ENCODE results near the gene CLDN8. TPM values are rescaled to one million over a fixed set of nuclear protein-coding genes. Genes with fewer than 3 reads are reported as not detected.

Gene CLDN8
- total RNA-seq, 1 donor from 2014 or later, result not detected

- no peak overlapping the region for H3K9ac ChIP-seq (ENCODE audit: low read length)
- no peaks in the 10 kb centered on the region for H3K79me2 ChIP-seq (ENCODE audit: insufficient read depth, low read length)
- H3K4me3 ChIP-seq (ENCODE audit: insufficient read depth, low read depth, low read length), result no peak overlapping the region
- no peak overlapping the region for H2AFZ ChIP-seq (ENCODE audit: low read depth, low read length)
- H3K27ac Mint-ChIP-seq (ENCODE audit: unreplicated experiment), result no peak overlapping the region
- no peaks in the 10 kb centered on the region for H3K4me1 ChIP-seq (ENCODE audit: insufficient read depth, low read length)
- H3K36me3 Mint-ChIP-seq (ENCODE audit: low read depth, unreplicated experiment), result no peaks in the 10 kb centered on the region
- no peak overlapping the region for H3K4me2 ChIP-seq (ENCODE audit: low read length)
- no peaks in the 10 kb centered on the region for H3K9me3 ChIP-seq (ENCODE audit: insufficient read depth, low read depth, low read length)
- no peaks in the 10 kb centered on the region for H3K4me1 Mint-ChIP-seq (ENCODE audit: low read depth, unreplicated experiment)
- FAIRE-seq (no peak), DNase-seq (ENCODE audit: low read depth) (no peak)
- no peaks in the 10 kb centered on the region for H4K20me1 ChIP-seq (ENCODE audit: insufficient read depth, low read length)
- H3K27me3 Mint-ChIP-seq (ENCODE audit: low read depth, unreplicated experiment), result no peaks in the 10 kb centered on the region
- H3K27me3 ChIP-seq (ENCODE audit: insufficient read depth, low read length), result no peaks in the 10 kb centered on the region
- no peaks in the 10 kb centered on the region for H3K36me3 ChIP-seq (ENCODE audit: insufficient read depth, low read length)
- no peak overlapping the region for H3K27ac ChIP-seq (ENCODE audit: low read depth, low read length)
- no peaks in the 10 kb centered on the region for H3K9me3 Mint-ChIP-seq (ENCODE audit: unreplicated experiment)
- H3K4me3 Mint-ChIP-seq (ENCODE audit: unreplicated experiment), result no peak overlapping the region
- TF ChIP-seq CTCF (IDR thresholded peaks at IDR 0.05; ENCODE audit: insufficient read depth, low read depth, low read length), result no peak
- TF ChIP-seq EZH2 (IDR thresholded peaks at IDR 0.05; ENCODE audit: insufficient read depth, low read length), result no peak
These were observed 32.9 kb upstream of the CLDN8 start for GRCh38 chr21:30248844-30249243.

DNA sequence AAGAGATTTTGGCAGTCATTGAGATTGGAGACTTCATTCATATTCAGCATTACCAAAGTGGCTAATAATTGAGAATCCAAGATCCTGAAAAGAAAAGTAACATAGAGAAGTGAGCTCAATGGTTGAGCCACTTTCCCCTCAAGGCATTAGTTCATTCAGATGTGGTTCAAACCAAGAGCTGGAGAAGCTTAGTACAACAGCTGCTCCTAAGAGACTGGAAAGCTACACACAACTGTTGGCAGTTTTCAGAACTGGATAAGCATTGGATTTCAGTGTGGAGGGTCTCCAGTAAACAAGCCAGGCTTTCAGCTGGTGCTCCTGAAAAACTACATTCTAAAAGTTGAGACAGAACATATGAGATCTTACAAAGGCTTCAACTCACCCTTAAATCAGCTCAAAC lies 29.2 kb upstream of the CLDN8 start:
- H4K20me1 ChIP-seq (ENCODE audit: insufficient read depth, low read length), result no peaks in the 10 kb centered on the region
- H3K4me1 ChIP-seq (ENCODE audit: insufficient read depth, low read length), result no peaks in the 10 kb centered on the region
- H3K79me2 ChIP-seq (ENCODE audit: insufficient read depth, low read length), result no peaks in the 10 kb centered on the region
- no peaks in the 10 kb centered on the region for H3K27me3 ChIP-seq (ENCODE audit: insufficient read depth, low read length)
- DNase-seq (ENCODE audit: low read depth) (no peak), FAIRE-seq (no peak)
- H3K36me3 ChIP-seq (ENCODE audit: insufficient read depth, low read length), result no peaks in the 10 kb centered on the region
- TF ChIP-seq CTCF (IDR thresholded peaks at IDR 0.05; ENCODE audit: insufficient read depth, low read depth, low read length) (no peak), EZH2 (IDR thresholded peaks at IDR 0.05; ENCODE audit: insufficient read depth, low read length) (no peak)
- no peak overlapping the region for H3K4me2 ChIP-seq (ENCODE audit: low read length)
- Mint-ChIP-seq H3K9me3 (ENCODE audit: unreplicated experiment) (no peaks in the 10 kb centered on the region), H3K4me1 (ENCODE audit: low read depth, unreplicated experiment) (no peaks in the 10 kb centered on the region), H3K4me3 (ENCODE audit: unreplicated experiment) (no peak overlapping the region), H3K36me3 (ENCODE audit: low read depth, unreplicated experiment) (no peaks in the 10 kb centered on the region), H3K27ac (ENCODE audit: unreplicated experiment) (no peak overlapping the region), H3K27me3 (ENCODE audit: low read depth, unreplicated experiment) (no peaks in the 10 kb centered on the region)
- H3K27ac ChIP-seq (ENCODE audit: low read depth, low read length), result no peak overlapping the region
- no peaks in the 10 kb centered on the region for H3K9me3 ChIP-seq (ENCODE audit: insufficient read depth, low read depth, low read length)
- H2AFZ ChIP-seq (ENCODE audit: low read depth, low read length), result no peak overlapping the region
- no peak overlapping the region for H3K9ac ChIP-seq (ENCODE audit: low read length)
- no peak overlapping the region for H3K4me3 ChIP-seq (ENCODE audit: insufficient read depth, low read depth, low read length)

GRCh38 chr21:30243691-30244090 lies 27.8 kb upstream of the CLDN8 start:
- H3K27ac Mint-ChIP-seq (ENCODE audit: unreplicated experiment), result no peak overlapping the region
- FAIRE-seq (no peak), DNase-seq (ENCODE audit: low read depth) (no peak)
- H3K4me1 Mint-ChIP-seq (ENCODE audit: low read depth, unreplicated experiment), result no peaks in the 10 kb centered on the region
- H3K4me2 ChIP-seq (ENCODE audit: low read length), result no peak overlapping the region
- no peaks in the 10 kb centered on the region for H3K4me1 ChIP-seq (ENCODE audit: insufficient read depth, low read length)
- H3K4me3 Mint-ChIP-seq (ENCODE audit: unreplicated experiment), result no peak overlapping the region
- no peaks in the 10 kb centered on the region for H3K36me3 Mint-ChIP-seq (ENCODE audit: low read depth, unreplicated experiment)
- no peaks in the 10 kb centered on the region for H3K9me3 ChIP-seq (ENCODE audit: insufficient read depth, low read depth, low read length)
- H3K27ac ChIP-seq (ENCODE audit: low read depth, low read length), result no peak overlapping the region
- H3K27me3 Mint-ChIP-seq (ENCODE audit: low read depth, unreplicated experiment), result no peaks in the 10 kb centered on the region
- H4K20me1 ChIP-seq (ENCODE audit: insufficient read depth, low read length), result no peaks in the 10 kb centered on the region
- no peaks in the 10 kb centered on the region for H3K36me3 ChIP-seq (ENCODE audit: insufficient read depth, low read length)
- no peaks in the 10 kb centered on the region for H3K79me2 ChIP-seq (ENCODE audit: insufficient read depth, low read length)
- H3K9me3 Mint-ChIP-seq (ENCODE audit: unreplicated experiment), result no peaks in the 10 kb centered on the region
- TF ChIP-seq EZH2 (IDR thresholded peaks at IDR 0.05; ENCODE audit: insufficient read depth, low read length) (no peak), CTCF (IDR thresholded peaks at IDR 0.05; ENCODE audit: insufficient read depth, low read depth, low read length) (no peak)
- no peak overlapping the region for H2AFZ ChIP-seq (ENCODE audit: low read depth, low read length)
- no peaks in the 10 kb centered on the region for H3K27me3 ChIP-seq (ENCODE audit: insufficient read depth, low read length)
- no peak overlapping the region for H3K4me3 ChIP-seq (ENCODE audit: insufficient read depth, low read depth, low read length)
- no peak overlapping the region for H3K9ac ChIP-seq (ENCODE audit: low read length)

All from astrocyte (in vitro differentiated cells and primary cell).